Right atrium auricular region (tissue), 2 donors: ENCODE measurements around the gene ZNF296. TPM values are rescaled to one million over a fixed set of nuclear protein-coding genes. Genes with fewer than 3 reads are reported as not detected.

Experiments used
- DNase-seq: peaks from one replicate; pipeline ENCODE4 v3.0.0-alpha.2; 2019; ENCODE audit warnings: low spot score
- H3K27ac ChIP-seq, 2 donors: fragments of 200-600 bp; sonication (generic); 1 replicate in 1 of 2; 2 replicates in 1 of 2; pipeline ENCODE4 v1.5.1; 2016 to 2019
- H3K27me3 ChIP-seq, 2 donors: fragments of 200-600 bp; sonication (generic); one replicate each; pipeline versions ENCODE4 v1.5.1 to v1.6.0; 2017 to 2019
- H3K36me3 ChIP-seq: fragments of 200-600 bp; sonication (generic); one replicate; pipeline ENCODE4 v1.5.1; 2016
- H3K4me1 ChIP-seq, 2 donors: fragments of 200-600 bp; sonication (generic); one replicate each; pipeline versions ENCODE4 v1.5.1 to v1.6.0; 2017 to 2019
- H3K4me3 ChIP-seq, 2 donors: fragments of 200-600 bp; sonication (generic); 1 replicate in 1 of 2; 2 replicates in 1 of 2; pipeline ENCODE4 v1.5.1; 2017 to 2019; ENCODE audit warnings: mild to moderate bottlenecking in 1 of 2, moderate library complexity in 1 of 2
- H3K9me3 ChIP-seq, 2 donors: fragments of 200-600 bp; sonication (generic); one replicate each; pipeline ENCODE4 v1.5.1; 2019
- total RNA-seq, 2 donors: library from RNA; depleted of rRNA; stranded (reverse); fragments of >200 nt; gene quantifications; one replicate each; pipeline ENCODE4 v1.1.0, GENCODE V29; 2016
- TF ChIP-seq, protein P1 (sequence below), 2 donors: fragments of 200-600 bp; sonication (generic); IDR thresholded peaks; one replicate each; pipeline ENCODE4 v1.5.1; 2019; ENCODE audit warnings: antibody characterized with exemption in 2 of 2

Gene ZNF296
- total RNA-seq, 2 donors from 2014 or later = 0.43 TPM; not detected in 1

DNA sequence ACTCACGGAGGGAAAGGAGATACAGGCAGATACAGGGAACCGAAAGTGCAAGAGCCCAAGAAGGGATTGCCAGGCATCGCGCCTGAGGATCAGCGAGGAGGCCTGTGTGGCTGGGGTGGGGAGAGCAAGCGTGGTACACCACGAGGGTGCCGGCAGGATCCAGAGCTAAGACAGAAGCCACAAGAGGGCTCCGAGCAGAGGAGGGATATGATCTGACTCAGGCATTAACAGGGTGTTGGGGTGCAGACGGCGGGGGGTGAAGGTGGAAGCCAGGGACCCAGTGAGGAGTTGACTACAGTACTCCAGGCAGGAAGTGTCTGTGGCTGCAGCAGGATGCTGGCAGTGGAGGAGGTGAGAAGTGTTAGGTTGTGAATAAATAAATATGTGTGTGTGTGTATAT is 11.3 kb upstream of the ZNF296 start:
- H3K36me3 ChIP-seq = peaks cover 8% of the 10 kb centered on the region
- no peaks in the 10 kb centered on the region for H3K9me3 ChIP-seq
- TF ChIP-seq, protein P1, sequence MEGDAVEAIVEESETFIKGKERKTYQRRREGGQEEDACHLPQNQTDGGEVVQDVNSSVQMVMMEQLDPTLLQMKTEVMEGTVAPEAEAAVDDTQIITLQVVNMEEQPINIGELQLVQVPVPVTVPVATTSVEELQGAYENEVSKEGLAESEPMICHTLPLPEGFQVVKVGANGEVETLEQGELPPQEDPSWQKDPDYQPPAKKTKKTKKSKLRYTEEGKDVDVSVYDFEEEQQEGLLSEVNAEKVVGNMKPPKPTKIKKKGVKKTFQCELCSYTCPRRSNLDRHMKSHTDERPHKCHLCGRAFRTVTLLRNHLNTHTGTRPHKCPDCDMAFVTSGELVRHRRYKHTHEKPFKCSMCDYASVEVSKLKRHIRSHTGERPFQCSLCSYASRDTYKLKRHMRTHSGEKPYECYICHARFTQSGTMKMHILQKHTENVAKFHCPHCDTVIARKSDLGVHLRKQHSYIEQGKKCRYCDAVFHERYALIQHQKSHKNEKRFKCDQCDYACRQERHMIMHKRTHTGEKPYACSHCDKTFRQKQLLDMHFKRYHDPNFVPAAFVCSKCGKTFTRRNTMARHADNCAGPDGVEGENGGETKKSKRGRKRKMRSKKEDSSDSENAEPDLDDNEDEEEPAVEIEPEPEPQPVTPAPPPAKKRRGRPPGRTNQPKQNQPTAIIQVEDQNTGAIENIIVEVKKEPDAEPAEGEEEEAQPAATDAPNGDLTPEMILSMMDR (IDR thresholded peaks at IDR 0.05) = no peak
- no peaks in the 10 kb centered on the region for H3K27me3 ChIP-seq
- DNase-seq = no peak
- H3K27ac ChIP-seq = no peak overlapping the region
- peaks cover 0 to 13% of the 10 kb centered on the region in 2 donors for H3K4me1 ChIP-seq
- H3K4me3 ChIP-seq = no peak overlapping the region

GRCh38 chr19:45086480-45086879 is 10.2 kb upstream of the ZNF296 start:
- H3K27ac ChIP-seq = no peak overlapping the region
- TF ChIP-seq, protein P1 (IDR thresholded peaks at IDR 0.05) = no peak
- no peak overlapping the region for H3K4me3 ChIP-seq
- H3K36me3 ChIP-seq = peaks cover 8% of the 10 kb centered on the region
- H3K9me3 ChIP-seq = no peaks in the 10 kb centered on the region
- H3K27me3 ChIP-seq = no peaks in the 10 kb centered on the region
- peaks cover 0 to 7% of the 10 kb centered on the region in 2 donors for H3K4me1 ChIP-seq
- DNase-seq = no peak

DNA sequence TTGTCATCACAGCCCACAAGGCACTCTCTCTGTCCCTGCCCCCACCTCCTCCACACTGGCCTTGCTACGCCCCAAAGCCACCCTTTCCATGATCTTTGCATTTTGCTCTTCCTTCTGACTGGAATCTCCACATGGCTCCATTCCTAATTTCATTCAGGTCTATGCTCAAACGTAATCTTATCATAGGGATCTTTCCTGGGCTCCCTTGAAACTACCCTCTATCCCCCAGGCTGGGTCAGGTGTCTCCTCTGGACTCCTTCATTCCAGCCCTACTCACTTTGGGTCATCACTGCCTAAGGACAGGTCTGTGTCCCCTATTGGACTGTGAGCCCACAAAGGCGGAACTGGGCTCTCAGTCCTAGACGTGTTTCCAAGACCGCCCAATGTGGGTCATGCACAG is 5.9 kb upstream of the ZNF296 start:
- TF ChIP-seq, protein P1 (IDR thresholded peaks at IDR 0.05) = no peak
- H3K27ac ChIP-seq = no peak overlapping the region
- H3K9me3 ChIP-seq = no peaks in the 10 kb centered on the region
- no peak for DNase-seq
- H3K36me3 ChIP-seq = no peaks in the 10 kb centered on the region
- no peak overlapping the region for H3K4me3 ChIP-seq
- no peaks in the 10 kb centered on the region for H3K27me3 ChIP-seq
- H3K4me1 ChIP-seq = peaks cover 0 to 19% of the 10 kb centered on the region in 2 donors

- Histone ChIP-seq H3K4me3 (peak overlapping the region; percentile 91 to 93), H3K36me3 (no peaks in the 10 kb centered on the region), H3K4me1 (peaks cover 0 to 40% of the 10 kb centered on the region in 2 donors), H3K9me3 (no peaks in the 10 kb centered on the region), H3K27me3 (no peaks in the 10 kb centered on the region), H3K27ac (peak overlapping the region in 1 of 2 donors; percentile 75)
- TF ChIP-seq, protein P1 (IDR thresholded peaks at IDR 0.05) = no peak
- DNase-seq = no peak
Measured at GRCh38 chr19:45079911-45080370, 3.7 kb upstream of the ZNF296 start.

DNA sequence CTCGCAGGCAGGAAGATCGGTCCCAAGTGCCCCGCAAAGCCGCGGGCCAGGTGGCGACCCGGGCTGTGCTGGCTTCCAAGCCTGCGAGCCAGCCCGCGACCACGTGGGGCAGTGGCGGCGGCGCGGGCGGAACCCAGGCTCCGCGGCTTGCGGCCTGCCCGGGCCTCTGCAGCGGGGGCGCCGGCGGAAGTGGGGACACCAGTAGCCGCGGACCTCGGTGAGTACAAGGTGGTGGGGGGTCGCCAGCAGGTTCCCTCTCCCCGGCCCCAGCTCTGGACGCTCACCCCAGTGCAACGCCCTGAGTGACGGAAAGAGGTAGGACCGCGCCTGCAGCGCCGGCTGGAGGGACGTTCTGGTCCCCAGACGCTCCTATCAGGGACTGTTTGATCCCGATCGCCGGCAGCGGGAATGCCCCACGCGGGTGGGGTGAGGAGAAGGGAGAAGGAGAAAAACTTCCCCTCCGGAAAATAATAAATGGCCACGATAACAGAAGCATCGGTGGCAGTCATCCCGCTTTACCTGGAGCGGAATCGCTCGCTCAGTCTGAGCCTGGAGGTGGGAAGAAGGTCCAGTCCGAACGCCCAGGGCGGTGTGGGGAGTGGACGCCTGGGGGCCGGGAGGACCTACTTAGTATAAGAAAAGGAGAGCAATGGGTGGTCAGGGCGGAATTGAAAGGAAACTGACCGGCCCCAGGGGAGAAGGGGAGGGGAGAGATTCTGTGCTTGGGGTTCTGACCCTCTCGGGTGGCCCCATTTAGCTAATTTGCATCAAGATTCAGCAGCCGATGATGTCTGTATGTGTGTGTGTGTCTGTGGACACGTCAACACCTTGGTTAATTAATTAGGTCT is 3.0 kb upstream of the ZNF296 start, which contains the start of gene GEMIN7:
Gene GEMIN7, plus strand, starts transcription at position 198 of the 848 bp plus-strand sequence. CDS start 10,855 bp downstream, outside the sequence.
- Histone ChIP-seq H3K27ac (peak within 1 kb of the TSS; percentile 68 to 75), H3K27me3 (no peaks in the 10 kb centered on the region), H3K9me3 (no peaks in the 10 kb centered on the region), H3K4me1 (peaks cover 0 to 42% of the 10 kb centered on the region in 2 donors), H3K36me3 (no peaks in the 10 kb centered on the region), H3K4me3 (peak within 1 kb of the TSS; percentile 91 to 93)
- TF ChIP-seq, protein P1 (IDR thresholded peaks at IDR 0.05) = peak in 1 of 2 donors; percentile 32
- peak; percentile 70 for DNase-seq
